ENCODE results near the gene DOCK9.

The DOCK9 gene

GRCh38 chr13:98888222-98888889 is 89.5 kb downstream of the DOCK9 start:
- no peak for DNase-seq (ENCODE audit: low read depth)

- DNase-seq (ENCODE audit: low read depth): no peak
Observed at GRCh38 chr13:98886587-98887230, 91.2 kb downstream of the DOCK9 start.

GRCh38 chr13:98885600-98885999 is 92.3 kb downstream of the DOCK9 start:
- DNase-seq (ENCODE audit: low read depth): no peak

DNA sequence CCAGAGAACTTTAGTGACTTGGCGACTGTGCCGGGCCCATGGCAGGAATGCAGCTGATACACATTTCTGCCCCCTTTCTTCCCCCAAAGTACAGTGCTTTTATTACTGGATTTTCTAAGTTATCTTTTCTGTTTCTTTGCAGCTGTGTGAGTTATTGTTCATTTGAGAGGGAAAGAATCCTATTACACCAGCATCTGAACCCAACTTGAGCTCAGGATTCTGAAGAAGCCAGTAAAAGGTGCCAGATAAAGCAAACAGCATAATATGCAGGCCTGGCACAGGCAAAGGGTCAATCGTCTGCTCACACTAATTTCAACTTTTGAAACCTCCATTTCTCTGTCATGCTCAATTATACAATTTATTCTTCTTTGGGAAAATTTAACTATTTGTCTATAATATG is 93.9 kb downstream of the DOCK9 start:
- no peak for DNase-seq (ENCODE audit: low read depth)

DNA sequence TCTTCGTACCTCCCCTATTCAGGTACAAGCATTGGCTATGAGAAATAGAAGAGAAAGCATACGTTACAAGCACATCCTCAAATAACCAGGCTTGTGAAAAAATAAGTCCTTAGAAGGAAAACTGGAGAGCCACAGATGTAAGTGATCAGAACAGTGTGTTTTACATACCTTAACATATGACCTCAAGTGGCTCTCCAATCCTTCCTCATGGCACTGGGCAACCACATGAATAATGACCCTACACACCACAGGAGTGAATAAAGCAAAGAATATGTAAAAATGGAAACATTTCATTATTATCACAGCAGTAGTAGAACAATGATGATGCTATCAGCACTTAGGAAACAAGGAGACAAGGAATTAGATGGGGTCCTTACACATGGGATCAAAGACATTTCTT is 96.5 kb downstream of the DOCK9 start:
- no peak for DNase-seq (ENCODE audit: low read depth)

- no peak for DNase-seq (ENCODE audit: low read depth)
Observed at GRCh38 chr13:98880677-98881076, 97.2 kb downstream of the DOCK9 start.

DNA sequence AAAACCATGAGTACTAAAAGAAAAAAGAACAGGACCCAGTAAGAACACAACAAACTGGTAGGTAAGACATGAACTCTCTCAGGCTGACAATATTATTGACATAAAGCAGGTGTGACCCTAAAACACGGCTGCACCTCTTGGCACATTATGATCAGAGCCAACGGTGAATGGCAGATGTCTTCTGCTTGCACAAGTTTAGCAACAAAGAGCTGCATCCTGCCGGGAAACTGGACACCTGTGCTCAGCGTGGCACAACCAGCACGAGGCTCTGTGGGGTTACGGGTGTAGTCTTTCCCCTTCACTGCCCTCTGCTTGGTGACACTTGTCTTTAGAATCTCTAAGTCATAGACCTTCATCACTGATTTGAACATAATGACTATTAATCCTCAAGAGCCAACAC is 97.9 kb downstream of the DOCK9 start:
- DNase-seq (ENCODE audit: low read depth): no peak

- DNase-seq (ENCODE audit: low read depth): no peak
Observed at GRCh38 chr13:98879127-98879520, 98.7 kb downstream of the DOCK9 start.

GRCh38 chr13:98878486-98879126 is 99.3 kb downstream of the DOCK9 start:
- DNase-seq (ENCODE audit: low read depth): no peak

GRCh38 chr13:98877936-98878335 is 99.9 kb downstream of the DOCK9 start:
- DNase-seq (ENCODE audit: low read depth): no peak

DNA sequence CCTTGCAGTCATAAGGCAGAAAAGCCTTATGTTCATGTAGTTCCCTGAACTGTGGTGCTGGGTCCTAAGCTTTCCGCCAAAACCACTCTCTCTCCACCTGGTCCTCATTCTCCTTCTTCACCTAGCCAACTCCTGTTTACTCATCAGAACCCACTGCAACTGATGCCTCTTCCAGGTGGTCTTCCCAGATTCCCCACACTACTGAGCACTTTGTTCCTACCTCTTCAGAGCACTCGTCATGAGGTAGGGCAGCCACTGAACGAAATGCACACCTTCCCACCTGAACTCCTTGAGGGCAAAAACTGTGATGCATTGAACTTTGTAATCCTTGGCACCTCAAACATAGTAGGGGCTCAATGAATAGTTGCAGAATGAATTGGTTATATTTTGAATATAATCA is 100.4 kb downstream of the DOCK9 start:
- DNase-seq (ENCODE audit: low read depth): no peak

DNA sequence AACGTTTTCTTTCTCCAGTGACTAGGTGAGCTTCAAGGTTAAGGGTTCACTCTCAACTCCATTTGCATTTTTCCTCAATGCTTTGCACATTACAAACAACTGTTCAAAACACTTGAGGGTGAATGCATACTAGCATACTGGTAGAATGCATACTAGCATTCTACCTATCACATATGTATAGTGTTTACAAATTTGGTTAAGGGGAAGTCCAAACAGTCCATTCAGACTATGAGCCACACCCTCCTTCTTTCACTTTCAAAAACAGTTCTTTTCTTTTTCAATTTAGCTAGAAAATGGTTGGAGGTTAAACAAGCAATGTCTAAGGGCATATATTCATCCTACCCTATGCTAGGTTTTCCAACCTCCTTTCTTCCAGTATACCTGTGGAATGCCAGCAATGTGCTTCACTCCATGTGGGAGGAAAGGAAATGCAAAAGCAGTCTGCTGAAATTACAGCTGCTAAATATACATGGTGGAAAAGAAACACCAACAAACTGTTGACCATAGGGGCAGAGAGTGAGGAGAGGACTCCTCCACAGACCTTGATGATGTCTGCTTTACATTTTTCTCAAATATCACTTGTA is 102.6 kb downstream of the DOCK9 start:
- no peak for DNase-seq (ENCODE audit: low read depth)

GRCh38 chr13:98874029-98874397 is 103.9 kb downstream of the DOCK9 start:
- no peak for DNase-seq (ENCODE audit: low read depth)

DNA sequence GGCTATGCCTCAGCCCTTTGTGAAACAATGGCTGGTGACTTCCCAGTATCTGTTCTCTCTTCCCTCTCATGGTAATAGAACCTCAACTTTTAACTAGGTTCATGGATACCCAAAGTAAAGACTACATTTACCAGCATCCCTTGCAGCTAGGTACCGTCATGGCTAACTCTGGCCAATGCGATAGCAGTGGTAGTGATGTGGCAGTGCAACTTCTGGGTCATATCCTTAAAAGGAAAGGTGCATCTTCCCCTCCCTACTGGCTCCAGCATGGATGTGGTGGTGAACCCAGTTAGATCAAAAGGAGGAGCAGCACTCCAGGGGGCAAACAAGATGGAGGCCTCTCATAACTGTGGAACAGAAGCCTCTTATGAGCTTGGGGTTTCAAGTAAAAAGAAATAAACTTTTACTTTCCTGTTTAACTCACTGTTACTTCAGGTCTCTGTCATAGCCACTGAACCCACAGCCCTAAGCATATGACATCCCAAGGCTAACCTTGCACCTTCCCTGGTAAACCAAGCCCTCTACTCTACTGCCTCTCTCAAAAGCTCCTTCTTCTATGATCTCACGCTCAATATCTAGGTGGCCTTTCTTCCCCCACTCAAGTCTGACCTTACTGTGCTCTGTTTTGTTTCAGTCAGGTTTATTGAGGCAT is 104.4 kb downstream of the DOCK9 start:
- DNase-seq (ENCODE audit: low read depth): no peak

GRCh38 chr13:98871727-98872126 is 106.1 kb downstream of the DOCK9 start:
- no peak for DNase-seq (ENCODE audit: low read depth)

DNA sequence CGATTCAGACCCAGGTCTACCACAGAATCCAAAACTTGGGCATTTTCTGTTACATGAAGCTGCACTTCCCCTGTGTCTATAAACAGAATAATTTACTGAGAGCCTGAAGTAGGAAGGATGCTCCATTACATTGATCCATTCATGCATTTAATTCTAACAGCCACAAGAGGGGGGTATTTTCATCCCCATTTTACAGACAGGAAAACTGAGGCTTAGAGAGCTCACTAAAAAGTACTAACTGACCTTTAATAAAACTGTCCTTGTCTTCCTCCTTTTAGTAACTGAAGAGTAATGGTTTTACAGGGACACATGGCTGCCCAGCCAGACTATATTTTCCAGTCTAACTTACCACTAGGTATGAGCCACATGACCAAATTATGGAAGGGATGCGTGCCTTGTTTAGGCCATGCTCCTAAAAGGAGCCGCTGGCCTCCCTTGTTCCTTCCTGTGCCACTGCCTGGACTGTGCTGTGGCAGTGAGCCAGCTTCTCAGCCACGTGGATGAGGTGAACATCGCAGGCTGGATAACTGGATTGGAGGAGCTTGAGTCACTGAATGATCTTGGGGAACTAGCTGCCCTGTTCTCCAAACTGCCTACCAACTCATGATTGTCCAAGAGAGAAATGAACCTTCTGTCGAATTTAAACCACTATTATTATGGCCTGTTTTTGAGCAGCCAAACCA is 108.3 kb downstream of the DOCK9 start:
- no peak for DNase-seq (ENCODE audit: low read depth)

DNA sequence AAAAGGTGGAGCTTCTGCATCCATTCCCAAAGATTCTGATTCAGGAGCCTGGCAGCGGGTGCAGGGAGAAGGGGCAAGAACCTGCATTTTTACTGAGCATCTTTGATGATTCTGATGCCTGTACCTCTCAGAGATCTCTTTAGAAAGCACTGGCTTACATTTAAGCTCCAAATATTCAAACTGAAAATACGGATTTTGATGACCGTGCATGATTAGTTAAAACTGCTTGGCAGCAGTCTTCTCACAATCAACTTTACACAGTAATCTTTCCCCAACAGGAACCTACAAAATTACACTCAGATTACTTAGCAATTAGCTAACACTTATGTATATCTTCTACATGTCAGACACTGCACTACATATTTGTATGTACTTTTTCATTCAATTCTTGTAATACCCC is 108.9 kb downstream of the DOCK9 start:
- no peak for DNase-seq (ENCODE audit: low read depth)

- DNase-seq (ENCODE audit: low read depth): no peak
Observed at GRCh38 chr13:98866882-98867281, 111.0 kb downstream of the DOCK9 start.

DNA sequence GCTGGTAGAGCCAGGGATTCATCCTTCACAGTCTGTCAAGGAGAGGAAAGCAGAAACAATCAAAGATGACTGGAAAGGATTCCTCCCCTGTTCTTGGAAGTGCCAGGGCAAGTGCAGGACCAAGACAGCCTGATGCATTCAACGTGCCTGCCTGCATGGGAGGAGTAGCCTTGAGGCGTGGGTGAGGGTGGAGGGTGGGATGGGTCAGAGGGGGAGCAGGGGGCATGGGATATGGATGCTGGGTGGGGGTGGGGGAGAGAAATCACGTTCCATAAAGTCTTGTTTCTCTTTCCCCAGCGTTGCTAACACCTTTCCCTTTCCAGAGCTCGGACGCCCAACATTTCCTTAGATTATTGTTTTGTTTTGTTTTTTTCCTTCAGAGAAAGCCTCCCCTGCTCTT is 117.4 kb downstream of the DOCK9 start:
- DNase-seq (ENCODE audit: low read depth): no peak

GRCh38 chr13:98858191-98858590 is 119.7 kb downstream of the DOCK9 start:
- DNase-seq (ENCODE audit: low read depth): no peak

DNA sequence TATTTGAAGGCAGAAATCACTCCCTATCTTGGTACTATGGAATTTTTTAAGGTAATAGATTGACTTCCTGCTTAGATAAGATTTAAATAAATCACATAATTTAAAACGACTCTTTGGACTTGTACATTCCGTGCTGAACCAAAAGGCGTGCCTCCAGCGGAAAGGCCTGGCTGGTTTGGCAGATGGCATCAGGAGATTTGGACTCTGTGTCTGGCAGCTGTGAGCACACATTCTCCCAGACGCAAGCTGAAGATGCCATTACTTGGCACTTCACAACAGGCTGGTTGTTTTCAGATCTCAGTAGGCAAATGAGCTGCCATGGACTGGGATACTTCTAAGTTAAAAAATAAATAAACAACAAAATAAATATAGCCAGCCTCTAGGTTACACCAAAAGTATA is 120.9 kb downstream of the DOCK9 start:
- no peak for DNase-seq (ENCODE audit: low read depth)

GRCh38 chr13:98854448-98854847 is 123.4 kb downstream of the DOCK9 start:
- DNase-seq (ENCODE audit: low read depth): no peak
